Muscle of back (tissue), 11 donors: Measurements from ENCODE around the gene DNAH1. TPM values are rescaled to one million over a fixed set of nuclear protein-coding genes. Genes with fewer than 3 reads are reported as not detected.

ENCODE experiments used
- DNase-seq, 3 donors: peaks; one replicate each; pipeline versions ENCODE4 v3.0.0 to v3.0.0-alpha.2; 2013
- polyA plus RNA-seq, 10 donors: library from polyadenylated mRNA; unstranded; fragments of 120-200 nt; gene quantifications; one replicate each; pipeline ENCODE4 v1.2.1, GENCODE V29; 2013; ENCODE audit not compliant: insufficient read length in 10 of 10

The DNAH1 gene
- polyA plus RNA-seq, 10 donors = 2.4 to 8.4 (median 4.5) TPM

DNA sequence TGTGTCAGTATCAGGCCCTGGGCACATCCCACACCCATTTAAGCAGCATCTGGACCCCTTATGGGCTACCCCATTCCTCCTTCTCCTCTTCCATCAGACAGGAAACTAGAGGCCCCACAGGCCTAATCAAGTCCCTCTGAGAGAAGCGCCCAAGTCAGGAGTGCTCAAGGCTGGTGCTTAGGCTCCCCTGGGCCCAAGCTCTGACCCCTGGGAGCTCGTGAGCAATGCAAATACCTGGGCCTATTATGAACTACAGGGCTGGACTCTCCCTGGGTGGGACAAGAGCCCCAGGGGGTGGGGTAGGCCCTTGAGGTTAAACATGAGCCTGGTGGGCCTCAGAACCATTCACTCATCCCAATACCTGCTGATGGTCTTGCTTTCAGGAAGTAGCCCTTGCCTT is 71.4 kb downstream of the DNAH1 start:
- DNase-seq = no peak

- DNase-seq = no peak
Measured at GRCh38 chr3:52388348-52388821, 72.3 kb downstream of the DNAH1 start.

- DNase-seq = no peak
Measured at GRCh38 chr3:52388933-52389332, 72.8 kb downstream of the DNAH1 start.

- no peak for DNase-seq
Measured at GRCh38 chr3:52391096-52391495, 75.0 kb downstream of the DNAH1 start.

GRCh38 chr3:52392216-52392930 is 76.3 kb downstream of the DNAH1 start:
- no peak for DNase-seq

GRCh38 chr3:52393131-52393807 is 77.2 kb downstream of the DNAH1 start:
- no peak for DNase-seq

- DNase-seq = no peak
Measured at GRCh38 chr3:52393959-52394670, 78.0 kb downstream of the DNAH1 start.

DNA sequence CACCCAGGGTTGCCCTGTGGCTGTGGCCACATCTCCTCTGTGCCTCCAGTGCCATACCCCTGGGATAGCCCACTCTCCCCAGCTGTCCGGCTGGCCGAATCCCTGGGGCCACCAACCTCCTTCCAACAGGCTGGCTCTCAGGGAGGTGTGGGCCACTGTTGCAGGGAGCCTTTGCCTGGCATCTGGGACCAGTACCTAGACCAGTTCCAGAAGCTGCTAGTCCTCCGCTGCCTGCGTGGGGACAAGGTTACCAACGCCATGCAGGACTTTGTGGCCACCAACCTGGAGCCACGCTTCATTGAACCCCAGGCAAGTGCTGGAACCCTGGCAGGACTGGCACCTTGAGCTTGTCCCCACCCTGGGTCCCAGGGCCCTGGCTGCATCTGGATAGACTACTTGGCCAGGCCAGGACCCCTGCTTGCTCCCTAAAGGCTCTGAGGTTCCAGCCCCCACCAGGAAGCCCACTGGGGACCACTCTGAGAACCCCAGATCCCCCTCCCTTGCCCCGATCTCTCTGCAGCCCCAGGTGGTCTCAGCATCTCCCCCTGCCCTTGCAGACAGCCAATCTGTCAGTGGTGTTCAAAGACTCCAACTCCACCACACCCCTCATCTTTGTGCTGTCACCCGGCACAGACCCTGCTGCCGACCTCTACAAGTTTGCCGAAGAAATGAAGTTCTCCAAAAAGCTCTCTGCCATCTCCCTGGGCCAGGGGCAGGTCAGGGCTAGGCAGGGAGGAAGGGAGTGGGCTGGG is 78.8 kb downstream of the DNAH1 start:
- DNase-seq = no peak

DNA sequence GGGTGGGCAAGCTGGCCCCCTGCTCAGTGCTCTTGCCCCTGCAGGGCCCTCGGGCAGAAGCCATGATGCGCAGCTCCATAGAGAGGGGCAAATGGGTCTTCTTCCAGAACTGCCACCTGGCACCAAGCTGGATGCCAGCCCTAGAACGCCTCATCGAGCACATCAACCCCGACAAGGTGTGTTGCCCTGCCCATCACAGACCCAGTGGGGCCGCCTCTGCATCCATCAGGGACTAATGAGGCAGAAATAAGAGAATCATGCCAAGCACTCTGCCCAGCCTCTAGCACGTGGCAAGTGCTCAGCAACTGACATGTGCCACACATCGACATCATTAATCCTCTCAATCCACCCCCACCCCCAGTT is 79.4 kb downstream of the DNAH1 start:
- DNase-seq = no peak

GRCh38 chr3:52396011-52396906 is 80.1 kb downstream of the DNAH1 start:
- DNase-seq = no peak

DNA sequence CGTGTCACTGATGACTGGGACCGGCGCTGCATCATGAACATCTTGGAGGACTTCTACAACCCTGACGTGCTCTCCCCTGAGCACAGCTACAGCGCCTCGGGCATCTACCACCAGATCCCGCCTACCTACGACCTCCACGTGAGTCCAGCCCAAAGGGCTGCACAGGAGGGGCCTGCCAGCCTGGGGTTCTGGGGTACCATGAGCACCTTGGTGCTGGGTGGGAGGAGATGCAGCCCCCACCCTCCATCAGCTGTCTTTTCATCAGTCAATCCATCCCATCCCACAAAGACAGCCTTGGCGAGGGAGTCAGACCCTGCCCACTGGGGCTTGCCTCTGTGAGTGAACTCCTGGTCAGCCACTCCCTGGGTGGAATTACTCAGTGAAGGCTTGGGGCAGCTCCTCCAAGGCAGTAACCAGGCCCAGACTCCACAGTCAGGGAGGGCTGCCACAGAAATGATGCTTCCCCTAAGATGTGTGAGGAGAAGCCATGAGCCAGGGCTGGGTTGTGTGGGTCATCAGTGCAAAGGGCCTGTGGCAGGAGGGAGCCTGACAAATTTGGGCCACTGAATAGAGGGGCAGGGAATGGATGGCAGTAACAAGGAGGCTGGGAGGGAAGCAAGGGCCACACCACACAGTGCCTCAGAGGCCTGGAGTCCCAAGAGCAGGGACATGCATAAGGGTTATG is 80.9 kb downstream of the DNAH1 start:
- no peak for DNase-seq

GRCh38 chr3:52397676-52398399 is 81.7 kb downstream of the DNAH1 start:
- no peak for DNase-seq

- no peak for DNase-seq
Measured at GRCh38 chr3:52398670-52399081, 82.6 kb downstream of the DNAH1 start.

GRCh38 chr3:52399131-52399530 is 83.0 kb downstream of the DNAH1 start:
- DNase-seq = no peak

- no peak for DNase-seq
Measured at GRCh38 chr3:52399593-52399992, 83.5 kb downstream of the DNAH1 start.

- no peak for DNase-seq
Measured at GRCh38 chr3:52400275-52400793, 84.2 kb downstream of the DNAH1 start.

DNA sequence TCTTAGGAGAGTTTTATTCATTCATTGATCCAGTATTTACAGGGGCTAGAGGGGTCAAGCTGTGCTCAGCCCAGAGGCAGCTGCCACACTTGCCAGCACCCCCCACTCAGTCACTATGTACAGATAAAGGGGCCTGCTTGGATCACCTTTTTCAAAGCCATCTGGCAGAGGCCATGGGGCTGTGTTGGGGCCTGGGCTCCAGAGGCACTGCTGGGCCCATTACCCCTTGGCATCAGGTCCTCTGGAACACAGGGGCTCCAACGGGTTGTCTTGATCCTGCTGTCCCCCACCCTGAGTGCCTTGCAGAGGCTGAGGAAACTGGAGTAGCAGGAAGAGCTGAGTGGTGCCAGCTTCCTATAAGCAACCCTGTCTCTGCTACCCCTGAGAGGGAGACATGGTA is 84.9 kb downstream of the DNAH1 start:
- no peak for DNase-seq

DNA sequence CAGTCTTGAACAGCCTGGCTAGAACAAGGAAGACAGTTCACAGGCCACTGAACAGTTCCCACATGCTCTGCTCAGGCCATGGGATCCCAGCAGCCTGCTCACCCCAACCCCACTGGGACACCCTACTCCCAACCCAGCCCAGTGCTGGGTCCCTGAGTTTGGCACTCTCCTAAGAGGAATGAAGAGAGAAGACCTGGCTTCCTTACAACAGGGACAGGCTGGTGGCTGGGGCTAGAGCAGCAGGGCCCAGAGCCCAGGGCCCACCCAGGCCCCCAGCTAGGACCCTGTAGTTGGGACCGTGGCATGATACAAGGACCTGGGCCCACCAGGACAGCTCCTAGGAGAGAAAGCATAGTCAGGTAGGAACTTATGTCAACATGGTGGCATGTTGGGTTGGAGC is 85.4 kb downstream of the DNAH1 start:
- no peak for DNase-seq

GRCh38 chr3:52402101-52402521 is 86.0 kb downstream of the DNAH1 start:
- DNase-seq = no peak
